GM18858 (cell line): ENCODE results near the gene CDADC1.

Experiments
- ATAC-seq: cut with Tn5 transposase; IDR thresholded peaks from one replicate; pipeline ENCODE4 v1.9.1; 2021; ENCODE audit not compliant: unreplicated experiment

CDADC1 gene

DNA sequence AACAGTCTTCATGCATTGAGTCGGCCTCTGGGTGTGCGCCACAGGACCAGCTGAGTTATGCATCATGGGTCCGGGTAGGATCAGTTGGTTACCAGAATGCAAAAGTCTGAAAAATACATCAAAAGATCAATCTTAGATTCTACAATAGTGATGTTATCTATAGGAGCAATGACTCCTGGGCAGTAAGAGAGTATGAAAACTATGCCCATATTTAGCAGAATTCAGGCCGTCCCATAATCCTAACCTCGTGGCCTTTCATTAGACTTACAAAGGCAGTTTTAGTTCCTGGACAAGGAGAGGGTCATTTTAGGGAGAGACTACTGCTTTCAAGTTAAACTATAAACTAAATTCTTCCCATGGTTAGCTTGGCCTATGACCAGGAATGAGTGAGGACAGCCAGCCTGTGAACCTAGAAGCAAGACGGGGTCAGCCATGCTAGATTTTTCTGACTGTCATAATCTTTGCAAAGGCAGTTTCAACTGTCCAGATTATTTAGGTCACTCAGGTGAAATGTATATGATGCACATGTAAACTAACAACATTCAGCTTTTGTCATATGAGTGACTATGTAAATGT, 11.8 kb upstream of the CDADC1 start:
- no peak for ATAC-seq

DNA sequence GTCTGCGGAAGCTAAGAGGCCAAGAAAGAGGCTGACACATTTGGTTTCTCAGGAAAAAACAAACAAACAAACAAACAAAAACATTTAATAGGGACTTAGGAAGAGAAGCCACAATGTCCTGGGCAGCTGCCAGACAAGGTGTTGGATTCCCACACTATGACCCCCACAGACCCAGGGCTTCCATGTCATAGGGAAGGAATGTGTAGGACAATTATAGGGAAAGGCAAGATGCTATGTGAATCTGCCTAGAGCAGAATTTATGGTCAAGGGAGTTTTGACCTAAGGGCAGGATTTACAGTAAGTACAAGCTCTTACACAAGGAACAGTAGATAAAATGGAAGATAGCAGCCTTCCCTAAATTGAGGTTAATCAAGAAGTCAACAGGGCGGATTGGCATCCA, 9.1 kb upstream of the CDADC1 start:
- no peak for ATAC-seq

DNA sequence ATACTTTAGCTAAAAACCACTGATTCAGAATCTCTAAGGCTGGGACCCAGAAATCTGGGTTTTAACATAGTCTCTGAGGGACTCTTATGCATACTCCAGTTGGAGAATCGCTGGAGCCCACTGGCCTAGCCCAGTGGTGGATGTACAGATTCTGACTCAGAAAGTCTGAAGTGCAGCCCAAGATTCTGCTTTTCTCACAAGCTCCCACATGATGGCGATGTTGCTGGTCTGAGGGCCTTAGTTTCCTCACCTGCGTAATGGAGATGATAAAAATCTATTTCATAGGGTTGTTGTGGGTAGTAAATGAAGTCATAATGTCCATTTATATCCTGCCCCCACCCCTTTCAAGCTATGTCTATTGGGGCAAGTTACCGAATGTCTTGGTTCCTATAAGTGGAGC, 7.7 kb upstream of the CDADC1 start:
- ATAC-seq, result no peak

DNA sequence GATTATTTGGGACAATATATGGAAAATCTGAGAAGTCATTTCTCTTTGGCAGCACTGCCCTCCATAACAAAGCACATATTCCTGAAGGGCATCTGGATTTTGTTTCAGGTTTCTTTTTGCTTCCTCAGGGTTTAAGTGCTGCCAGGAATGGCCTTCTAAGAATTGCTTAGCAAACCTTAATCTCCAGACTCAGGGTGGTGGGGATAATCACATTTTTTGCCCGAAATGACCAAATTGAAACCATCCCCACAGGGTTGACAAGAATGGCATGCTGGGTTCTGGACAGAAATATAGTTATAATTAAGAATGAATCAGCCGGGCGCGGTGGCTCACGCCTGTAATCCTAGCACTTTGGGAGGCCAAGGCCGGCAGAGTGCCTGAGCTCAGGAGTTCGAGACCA, 6.4 kb upstream of the CDADC1 start:
- no peak for ATAC-seq

DNA sequence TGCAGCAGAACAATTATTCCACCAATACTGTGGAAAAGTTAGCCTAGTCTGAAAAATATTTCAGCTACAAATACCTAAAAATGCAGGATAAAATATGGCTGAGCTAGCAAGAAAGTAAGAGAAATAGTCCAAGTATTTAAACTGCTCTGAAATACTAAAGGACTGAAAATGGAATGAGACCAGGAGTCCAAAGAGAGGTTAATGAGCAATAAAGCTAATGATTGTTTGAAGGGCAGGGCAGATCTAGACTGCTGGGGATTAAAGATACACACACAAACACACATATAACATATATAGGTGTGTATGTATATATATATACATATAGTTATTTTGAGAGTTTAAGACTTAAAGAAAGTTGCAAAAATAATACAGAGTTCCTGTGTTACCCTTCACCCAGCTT, 2.6 kb upstream of the CDADC1 start:
- ATAC-seq, result no peak

DNA sequence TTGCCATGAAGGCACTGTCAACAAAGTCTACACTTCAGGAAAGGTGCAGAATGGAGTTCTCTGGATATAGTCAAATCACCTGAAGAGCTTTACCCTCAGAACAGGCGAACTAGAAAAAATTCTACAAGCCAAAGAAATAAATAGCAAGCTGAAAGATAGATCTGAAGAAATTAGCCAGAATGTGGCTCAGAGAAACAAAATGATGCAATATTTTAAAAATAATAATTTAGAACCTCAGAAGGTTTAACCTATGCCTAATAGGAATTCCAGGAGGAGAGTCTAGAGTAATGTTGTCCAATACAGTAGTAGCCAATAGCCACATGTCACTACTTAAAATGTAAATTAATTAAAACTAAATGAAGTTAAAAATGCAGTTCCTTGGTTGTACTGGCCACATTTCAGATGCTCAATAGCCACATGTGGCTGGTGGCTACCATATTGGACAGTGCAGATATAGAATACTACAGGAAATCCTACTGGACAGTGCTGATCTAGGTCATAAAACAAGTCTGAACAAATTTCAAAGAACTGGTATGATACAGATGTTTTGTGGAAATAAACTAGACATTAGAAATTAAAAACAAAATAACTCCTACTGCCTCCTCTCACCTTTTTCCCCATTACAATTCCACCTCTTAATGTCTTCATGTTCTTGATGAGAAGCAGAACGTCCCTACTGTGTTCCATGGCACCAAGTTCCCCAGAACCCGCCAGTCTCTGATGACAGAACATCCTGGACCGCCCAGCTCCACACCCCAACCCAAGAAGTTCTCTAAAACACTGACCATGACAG, 679 bp upstream of the CDADC1 start:
- ATAC-seq, result peak; percentile 24

DNA sequence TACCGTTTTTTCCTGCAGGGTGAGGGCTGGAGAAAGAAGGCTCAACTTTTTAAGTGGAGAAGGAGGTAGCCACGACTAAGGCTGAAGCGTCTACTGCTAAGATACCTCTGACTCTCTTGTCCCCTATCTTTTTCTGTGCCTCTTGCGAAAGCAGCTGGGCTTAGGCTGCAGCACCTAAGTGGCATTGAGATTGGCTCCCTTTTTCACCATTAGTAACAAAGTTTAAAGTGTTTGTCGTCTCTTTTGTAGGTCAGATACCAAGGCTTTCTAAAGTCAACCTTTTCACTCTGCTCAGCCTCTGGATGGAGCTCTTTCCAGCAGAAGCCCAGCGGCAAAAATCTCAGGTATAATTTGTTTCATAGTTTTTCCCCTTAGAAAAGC, 887 bp downstream of the CDADC1 start:
- ATAC-seq, result no peak

- no peak for ATAC-seq
These were observed 3.6 kb downstream of the CDADC1 start for GRCh38 chr13:49251326-49251725.

GRCh38 chr13:49253310-49253709, 5.6 kb downstream of the CDADC1 start:
- no peak for ATAC-seq

DNA sequence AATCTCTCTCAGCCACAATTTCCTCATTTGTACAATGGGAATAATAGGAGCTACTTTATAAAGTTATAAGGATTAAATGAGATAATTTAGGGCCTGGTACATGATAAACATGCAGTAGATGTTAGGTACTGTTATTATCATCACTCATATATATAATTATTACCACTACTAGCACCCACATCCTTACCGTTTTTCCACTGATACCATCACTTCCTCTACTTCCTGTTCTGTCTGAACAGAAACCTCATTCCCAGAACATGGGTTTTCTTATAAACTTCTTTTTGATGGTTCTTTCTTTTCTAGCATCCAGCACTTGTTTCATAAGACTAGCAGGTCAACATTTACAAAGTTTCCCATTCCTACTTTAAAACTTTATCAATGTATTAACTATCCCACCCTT, 6.3 kb downstream of the CDADC1 start:
- no peak for ATAC-seq

GRCh38 chr13:49256841-49257240, 9.1 kb downstream of the CDADC1 start:
- no peak for ATAC-seq

DNA sequence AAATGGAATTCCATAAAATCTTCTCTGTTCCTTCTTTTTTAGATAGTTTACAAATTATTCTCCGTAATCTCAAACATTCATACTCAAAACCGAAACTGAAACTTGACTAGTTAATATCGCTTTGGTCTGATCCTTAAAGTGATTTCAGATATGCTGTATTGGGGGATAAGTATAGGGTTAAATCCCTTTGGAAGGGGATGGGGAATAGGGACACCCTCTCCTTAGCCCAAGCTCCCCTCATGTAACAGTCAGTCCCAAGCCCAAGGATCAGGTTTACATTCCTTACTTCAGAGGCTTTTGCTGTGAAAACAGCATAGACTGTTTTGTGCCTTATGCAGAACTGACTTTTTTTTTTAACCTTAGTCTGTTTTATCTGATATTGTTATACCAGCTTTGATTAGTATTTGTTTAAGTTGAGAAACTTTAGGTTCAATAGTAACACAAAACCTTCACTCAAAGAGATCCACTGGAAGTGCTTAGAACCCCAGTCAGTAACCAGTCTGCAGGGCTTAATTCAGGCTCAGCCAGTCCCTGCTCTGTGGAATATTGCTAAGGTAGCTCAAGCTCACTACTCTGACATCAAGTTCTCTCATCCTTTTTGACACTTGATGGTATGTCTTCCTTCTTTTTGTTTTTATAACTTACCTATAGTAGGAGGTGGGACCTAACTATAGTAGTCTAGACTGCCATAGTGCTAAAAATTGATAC, 10.5 kb downstream of the CDADC1 start:
- no peak for ATAC-seq

DNA sequence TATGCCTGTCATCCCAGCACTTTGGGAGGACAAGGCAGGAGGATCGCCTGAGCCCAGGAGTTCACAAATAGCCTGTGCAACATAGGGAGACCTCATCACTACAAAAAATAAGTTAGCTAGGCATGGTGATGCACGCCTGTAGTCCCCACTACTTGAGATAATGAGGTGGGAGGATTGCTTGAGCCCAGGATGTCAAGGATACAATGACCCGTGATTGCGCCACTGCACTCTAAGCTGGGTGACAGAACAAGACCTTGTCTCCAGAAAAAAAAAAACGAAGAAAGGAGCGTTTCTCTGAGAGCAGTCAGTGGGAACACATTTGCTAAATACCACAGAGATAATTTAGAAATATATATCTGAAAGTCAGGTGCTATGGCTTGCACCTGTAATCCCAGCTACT, 11.9 kb downstream of the CDADC1 start:
- ATAC-seq, result no peak

DNA sequence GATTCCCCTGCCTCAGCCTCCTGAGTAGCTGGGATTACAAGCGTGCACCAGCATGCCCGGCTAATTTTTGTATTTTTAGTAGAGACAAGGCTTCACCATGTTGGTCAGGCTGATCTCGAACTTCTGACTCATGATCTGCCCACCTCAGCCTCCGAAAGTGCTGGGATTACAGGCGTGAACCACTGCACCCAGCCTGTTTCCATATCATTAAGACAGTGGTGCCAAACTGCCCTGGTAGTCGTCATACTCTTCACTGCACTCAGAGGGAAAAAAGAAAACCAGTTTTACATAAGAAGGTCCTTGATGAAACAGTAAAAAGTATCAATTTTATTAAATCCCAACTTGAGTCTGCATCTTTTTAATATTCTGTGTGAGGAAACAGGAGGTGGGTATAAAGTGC, 14.9 kb downstream of the CDADC1 start:
- no peak for ATAC-seq

- no peak for ATAC-seq
These were observed 18.1 kb downstream of the CDADC1 start for GRCh38 chr13:49265822-49266221.

GRCh38 chr13:49271264-49271663, 23.5 kb downstream of the CDADC1 start:
- ATAC-seq, result no peak

DNA sequence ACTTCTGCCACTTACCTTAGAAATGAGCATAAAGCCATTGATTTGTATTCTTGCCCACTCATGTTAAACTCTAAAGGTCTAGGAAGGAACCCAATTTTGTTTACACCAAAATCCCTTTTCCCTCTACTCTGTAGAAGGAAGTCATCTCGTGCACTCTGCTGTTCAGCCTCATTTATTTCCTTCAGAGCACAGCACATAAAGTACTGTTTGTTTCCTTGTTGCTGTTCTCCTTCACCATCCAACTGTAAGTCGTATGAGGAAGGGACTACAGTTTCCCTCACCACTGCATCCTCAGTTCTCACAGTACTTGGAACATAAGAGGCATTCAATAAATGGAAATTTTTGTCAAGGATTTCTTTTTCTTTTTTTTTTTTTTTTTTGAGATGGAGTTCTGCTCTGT, 24.6 kb downstream of the CDADC1 start:
- ATAC-seq, result no peak

DNA sequence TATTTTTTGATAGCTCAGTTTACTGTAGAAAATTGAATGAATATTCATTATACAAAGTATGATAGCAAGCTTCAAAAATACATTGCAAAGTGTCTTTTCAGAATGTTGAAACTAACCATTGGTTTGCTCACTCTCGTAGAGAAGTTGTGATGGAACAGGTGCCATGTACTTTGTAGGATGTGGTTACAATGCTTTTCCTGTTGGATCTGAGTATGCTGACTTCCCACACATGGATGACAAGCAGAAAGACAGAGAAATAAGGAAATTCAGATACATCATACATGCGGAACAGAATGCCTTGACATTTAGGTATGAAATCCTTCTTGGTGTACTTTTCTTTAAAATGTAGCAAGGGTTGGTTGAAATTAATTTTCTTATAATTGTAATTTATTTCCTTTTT, 30.5 kb downstream of the CDADC1 start:
- ATAC-seq, result no peak

DNA sequence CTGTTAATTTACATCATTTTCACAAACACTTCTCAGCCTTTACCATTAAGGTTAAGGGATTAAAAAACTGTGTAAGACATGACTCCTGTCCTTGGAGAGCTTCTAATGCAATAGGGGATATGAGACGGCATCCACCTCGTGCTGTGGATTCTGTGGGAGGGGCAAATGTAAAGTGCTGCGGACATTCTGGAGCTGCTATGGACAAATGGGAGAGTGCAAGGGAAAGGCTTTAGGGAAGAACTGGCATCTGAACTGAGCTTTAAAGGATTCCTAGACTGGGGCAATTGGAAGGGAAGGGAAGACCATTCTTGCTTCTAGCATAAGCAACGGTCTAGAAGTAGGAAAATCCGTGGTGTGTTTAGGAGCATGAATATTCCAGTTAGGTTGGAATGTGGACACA, 31.4 kb downstream of the CDADC1 start:
- no peak for ATAC-seq

DNA sequence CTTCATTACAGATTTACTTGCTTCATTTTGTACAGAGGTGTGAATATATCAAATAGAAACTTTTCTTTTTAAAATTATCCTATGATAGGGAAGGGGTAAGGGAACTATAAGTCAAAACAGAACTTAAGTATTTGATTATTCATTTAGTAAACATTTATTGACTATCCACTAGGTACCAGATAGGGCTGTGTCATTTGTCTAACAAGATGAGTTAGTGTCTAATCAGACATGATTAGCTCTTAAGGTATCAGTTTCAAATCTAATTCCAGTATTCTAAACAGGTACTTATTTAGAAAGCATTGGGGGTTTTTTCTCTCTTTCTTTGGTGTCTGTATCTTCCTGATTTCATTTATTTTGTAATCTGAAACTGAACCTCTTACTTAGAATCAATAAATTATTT, 32.2 kb downstream of the CDADC1 start:
- ATAC-seq, result no peak

GRCh38 chr13:49287995-49288394, 40.3 kb downstream of the CDADC1 start:
- no peak for ATAC-seq

GRCh38 chr13:49288458-49288857, 40.7 kb downstream of the CDADC1 start:
- ATAC-seq, result no peak
